Dermis blood vessel endothelial cell (primary cell): ENCODE measurements around the gene HERC5. TPM values are rescaled to one million over a fixed set of nuclear protein-coding genes. Genes with fewer than 3 reads are reported as not detected.
"Not testable (repeated sequence)": the region's sequence is repeated elsewhere in the genome, so short reads cannot be mapped to it uniquely, and the experiment has no call there.

Experiments
- DNase-seq: peaks from one replicate; pipeline ENCODE4 v3.0.0; 2010
- total RNA-seq: library from RNA; depleted of rRNA; stranded (reverse); fragments of >200 nt; gene quantifications from 2 replicates; pipeline ENCODE4 v1.2.3, GENCODE V29; 2014

HERC5 gene
- total RNA-seq, 1 donor from 2014 or later: 9.7 TPM

- not testable (repeated sequence) for DNase-seq
Measured at GRCh38 chr4:88448211-88448765, 8.6 kb upstream of the HERC5 start.

GRCh38 chr4:88448889-88449288 lies 8.0 kb upstream of the HERC5 start:
- DNase-seq: no peak

GRCh38 chr4:88449290-88449689 lies 7.6 kb upstream of the HERC5 start:
- no peak for DNase-seq

- no peak for DNase-seq
Measured at GRCh38 chr4:88451205-88451604, 5.7 kb upstream of the HERC5 start.

- DNase-seq: no peak
Measured at GRCh38 chr4:88452912-88453311, 4.0 kb upstream of the HERC5 start.

- DNase-seq: no peak
Measured at GRCh38 chr4:88457307-88458103, 586 bp downstream of the HERC5 start.

- no peak for DNase-seq
Measured at GRCh38 chr4:88458104-88458740, 1.3 kb downstream of the HERC5 start.

- no peak for DNase-seq
Measured at GRCh38 chr4:88465653-88466192, 8.8 kb downstream of the HERC5 start.

GRCh38 chr4:88467392-88467791 lies 10.5 kb downstream of the HERC5 start:
- no peak for DNase-seq

- DNase-seq: no peak
Measured at GRCh38 chr4:88477229-88477860, 20.4 kb downstream of the HERC5 start.

GRCh38 chr4:88478247-88478646 lies 21.3 kb downstream of the HERC5 start:
- DNase-seq: no peak

- no peak for DNase-seq
Measured at GRCh38 chr4:88481537-88481936, 24.6 kb downstream of the HERC5 start.

GRCh38 chr4:88489100-88489761 lies 32.3 kb downstream of the HERC5 start:
- DNase-seq: no peak

GRCh38 chr4:88497859-88498409 lies 41.0 kb downstream of the HERC5 start:
- DNase-seq: no peak

GRCh38 chr4:88503344-88503743 lies 46.4 kb downstream of the HERC5 start:
- DNase-seq: no peak

- DNase-seq: peak; percentile 27
Measured at GRCh38 chr4:88511236-88511635, 54.3 kb downstream of the HERC5 start.

- DNase-seq: no peak
Measured at GRCh38 chr4:88514557-88515511, 57.9 kb downstream of the HERC5 start.

- no peak for DNase-seq
Measured at GRCh38 chr4:88516746-88517145, 59.8 kb downstream of the HERC5 start.

GRCh38 chr4:88517825-88518224 lies 60.9 kb downstream of the HERC5 start:
- DNase-seq: no peak

- DNase-seq: no peak
Measured at GRCh38 chr4:88518911-88519310, 62.0 kb downstream of the HERC5 start.

GRCh38 chr4:88522702-88523324 lies 65.9 kb downstream of the HERC5 start:
- DNase-seq: peak; percentile 59
